Peyer's patch (tissue), 4 donors: Measurements from ENCODE around the gene RHAG. TPM values are rescaled to one million over a fixed set of nuclear protein-coding genes. Genes with fewer than 3 reads are reported as not detected.
"Not testable (repeated sequence)": the region's sequence is repeated elsewhere in the genome, so short reads cannot be mapped to it uniquely, and the experiment has no call there.

ENCODE experiments used
- DNase-seq, 3 donors: peaks; one replicate each; pipeline ENCODE4 v3.0.0-alpha.2; 2017 to 2019
- H3K27ac ChIP-seq, 4 donors: fragments of 200-600 bp; sonication (generic); one replicate each; pipeline ENCODE4 v1.5.1; 2016 to 2019
- H3K27me3 ChIP-seq, 2 donors: fragments of 200-600 bp; sonication (generic); one replicate each; pipeline ENCODE4 v1.5.1; 2019
- H3K36me3 ChIP-seq, 3 donors: fragments of 200-600 bp; sonication (generic); one replicate each; pipeline ENCODE4 v1.5.1; 2016 to 2019
- H3K4me1 ChIP-seq, 4 donors: fragments of 200-600 bp; sonication (generic); one replicate each; pipeline ENCODE4 v1.5.1; 2016 to 2019
- H3K4me3 ChIP-seq, 4 donors: fragments of 200-600 bp; sonication (generic); 1 replicate in 3 of 4; 2 replicates in 1 of 4; pipeline ENCODE4 v1.5.1; 2016 to 2019; ENCODE audit warnings: mild to moderate bottlenecking in 1 of 4
- H3K9me3 ChIP-seq, 4 donors: fragments of 200-600 bp; sonication (generic); one replicate each; pipeline ENCODE4 v1.5.1; 2016 to 2019; ENCODE audit warnings: mild to moderate bottlenecking in 1 of 4
- CTCF ChIP-seq, 6 experiments: fragments of 450-650 bp in 4 of 6; fragments of 200-600 bp in 2 of 6; sonication (generic) in 1 of 6; IDR thresholded peaks; one replicate each; pipeline ENCODE4 v1.5.1; 2017 to 2019; ENCODE audit warnings: antibody characterized with exemption in 6 of 6, mild to moderate bottlenecking in 3 of 6, moderate library complexity in 1 of 6
- POLR2A ChIP-seq, 2 donors: fragments of 450-650 bp; IDR thresholded peaks; one replicate each; pipeline ENCODE4 v1.5.1; 2017; ENCODE audit warnings: antibody characterized with exemption in 2 of 2, mild to moderate bottlenecking in 2 of 2, moderate library complexity in 2 of 2
- total RNA-seq, 4 donors: library from RNA; depleted of rRNA; stranded (reverse); fragments of >200 nt; gene quantifications; one replicate each; pipeline ENCODE4 v1.1.0, GENCODE V29; 2016

RHAG gene
- total RNA-seq, 4 donors from 2014 or later, result not detected

GRCh38 chr6:49626811-49627210, 9.8 kb downstream of the RHAG start:
- H3K27ac ChIP-seq, result no peak overlapping the region
- no peak overlapping the region for H3K4me3 ChIP-seq
- H3K36me3 ChIP-seq, result no peaks in the 10 kb centered on the region
- no peaks in the 10 kb centered on the region for H3K27me3 ChIP-seq
- TF ChIP-seq CTCF (IDR thresholded peaks at IDR 0.05) (no peak), POLR2A (IDR thresholded peaks at IDR 0.05) (no peak)
- DNase-seq, result no peak
- no peaks in the 10 kb centered on the region for H3K9me3 ChIP-seq
- no peaks in the 10 kb centered on the region for H3K4me1 ChIP-seq

GRCh38 chr6:49618257-49618656, 18.4 kb downstream of the RHAG start:
- no peak for DNase-seq
- H3K4me3 ChIP-seq, result no peak overlapping the region
- TF ChIP-seq CTCF (IDR thresholded peaks at IDR 0.05) (no peak), POLR2A (IDR thresholded peaks at IDR 0.05) (no peak)
- no peaks in the 10 kb centered on the region for H3K4me1 ChIP-seq
- H3K9me3 ChIP-seq, result no peaks in the 10 kb centered on the region
- no peak overlapping the region for H3K27ac ChIP-seq
- no peaks in the 10 kb centered on the region for H3K36me3 ChIP-seq
- H3K27me3 ChIP-seq, result no peaks in the 10 kb centered on the region

- H3K27ac ChIP-seq, H3K27me3 ChIP-seq, H3K36me3 ChIP-seq, H3K9me3 ChIP-seq, H3K4me1 ChIP-seq, DNase-seq, H3K4me3 ChIP-seq: not testable (repeated sequence)
Observed at GRCh38 chr6:49614144-49614543, 22.5 kb downstream of the RHAG start.

GRCh38 chr6:49609285-49609684, 27.4 kb downstream of the RHAG start:
- H3K27me3 ChIP-seq, result no peaks in the 10 kb centered on the region
- H3K9me3 ChIP-seq, result no peaks in the 10 kb centered on the region
- no peak for TF ChIP-seq CTCF (IDR thresholded peaks at IDR 0.05)
- no peak for TF ChIP-seq POLR2A (IDR thresholded peaks at IDR 0.05)
- no peak for DNase-seq
- H3K4me3 ChIP-seq, result no peak overlapping the region
- no peaks in the 10 kb centered on the region for H3K4me1 ChIP-seq
- H3K36me3 ChIP-seq, result no peaks in the 10 kb centered on the region
- no peak overlapping the region for H3K27ac ChIP-seq

GRCh38 chr6:49608275-49608674, 28.4 kb downstream of the RHAG start:
- not testable (repeated sequence) for H3K4me1 ChIP-seq, H3K36me3 ChIP-seq, H3K9me3 ChIP-seq, H3K27me3 ChIP-seq, H3K27ac ChIP-seq, H3K4me3 ChIP-seq, DNase-seq

- Histone ChIP-seq H3K4me3 (no peak overlapping the region), H3K9me3 (no peaks in the 10 kb centered on the region), H3K27ac (no peak overlapping the region), H3K27me3 (no peaks in the 10 kb centered on the region), H3K4me1 (no peaks in the 10 kb centered on the region), H3K36me3 (no peaks in the 10 kb centered on the region)
- no peak for DNase-seq
- TF ChIP-seq CTCF (IDR thresholded peaks at IDR 0.05), result peak in 1 of 6 experiments; percentile 1
- no peak for TF ChIP-seq POLR2A (IDR thresholded peaks at IDR 0.05)
Observed at GRCh38 chr6:49607391-49607982, 29.2 kb downstream of the RHAG start.
